Activated T-helper 17 cell treated with anti-CD3 and anti-CD28 coated beads, Interleukin-2, amount 50 U/mL, for 72 hours (primary cell): ENCODE results near the gene CDK14. TPM values are rescaled to one million over a fixed set of nuclear protein-coding genes. Genes with fewer than 3 reads are reported as not detected.

Experiments used
- ATAC-seq: fragments of 150-1000 bp; cut with Tn5 transposase; replicated peaks from 2 replicates; pipeline ENCODE4 v1.10.0; 2021; ENCODE audit warnings: mild to moderate bottlenecking, moderate library complexity
- H3K27ac Mint-ChIP-seq: one replicate; pipeline ENCODE4 v1.8.0; 2022; ENCODE audit warnings: mixed read lengths
- H3K27me3 Mint-ChIP-seq: one replicate; pipeline ENCODE4 v1.8.0; 2022; ENCODE audit warnings: mixed read lengths
- H3K36me3 Mint-ChIP-seq: one replicate; pipeline ENCODE4 v1.8.0; 2022; ENCODE audit warnings: low read depth, mild to moderate bottlenecking, mixed read lengths
- H3K4me1 Mint-ChIP-seq: one replicate; pipeline ENCODE4 v1.8.0; 2022; ENCODE audit warnings: mixed read lengths
- H3K4me3 Mint-ChIP-seq: one replicate; pipeline ENCODE4 v1.8.0; 2022; ENCODE audit warnings: mild to moderate bottlenecking, mixed read lengths
- H3K9me3 Mint-ChIP-seq: one replicate; pipeline ENCODE4 v1.8.0; 2022; ENCODE audit warnings: mixed read lengths
- total RNA-seq, 2 donors: library from RNA; stranded (reverse); gene quantifications; one replicate each; pipeline ENCODE4 v1.2.3, GENCODE V29; 2022

Gene CDK14
- total RNA-seq, 2 donors from 2014 or later = 0.04 to 1.4 TPM

DNA sequence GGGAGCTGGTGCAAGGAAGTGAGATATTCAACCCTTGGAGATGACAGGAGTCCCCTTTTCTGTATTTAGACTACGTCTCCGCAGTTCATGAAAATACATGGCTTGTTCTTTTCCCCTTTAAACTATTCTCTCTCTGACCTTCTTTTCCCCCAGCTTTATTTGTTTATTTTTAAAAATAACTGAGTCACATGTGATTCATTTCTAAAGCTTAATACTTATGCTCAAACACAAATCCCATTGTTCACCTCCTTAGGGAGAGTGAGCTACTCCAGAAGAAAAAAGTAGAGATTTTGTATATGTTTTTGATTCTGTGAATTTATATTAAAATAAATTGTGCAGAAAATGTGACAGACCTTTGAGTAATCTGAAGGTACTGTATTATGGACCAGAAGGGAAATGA, 632.2 kb downstream of the CDK14 start:
- no peak overlapping the region for H3K4me3 Mint-ChIP-seq
- H3K9me3 Mint-ChIP-seq = no peaks in the 10 kb centered on the region
- H3K27ac Mint-ChIP-seq = no peak overlapping the region

DNA sequence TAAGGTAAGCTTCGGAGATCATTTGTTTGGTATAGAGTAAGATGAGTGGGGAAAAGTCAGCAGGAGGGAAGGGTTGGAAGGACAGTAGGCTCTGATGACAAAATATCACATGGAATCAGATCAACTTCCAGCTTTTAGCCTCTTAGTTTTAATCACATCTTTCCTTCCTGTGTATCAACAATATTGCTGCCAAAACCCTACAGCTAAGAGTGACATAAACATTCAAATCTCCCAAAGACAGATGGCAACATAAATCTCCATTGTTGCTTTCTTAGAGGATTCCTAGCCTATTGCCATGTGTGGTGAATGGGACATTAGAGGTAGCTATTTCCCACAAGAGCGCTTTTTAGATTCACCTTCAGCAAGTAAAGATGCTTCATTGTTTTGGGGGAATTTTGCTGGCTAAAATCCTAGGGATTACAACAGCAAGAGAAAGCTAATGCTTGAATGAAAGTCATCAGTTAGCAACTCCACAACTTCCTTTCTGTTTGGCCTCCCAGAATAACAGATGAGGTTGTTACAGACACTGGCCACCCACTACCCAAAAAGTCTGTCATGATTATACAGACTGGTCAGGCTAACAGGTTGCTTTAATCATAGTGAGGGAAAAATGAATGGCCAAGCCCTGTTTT, 632.9 kb downstream of the CDK14 start:
- Mint-ChIP-seq H3K4me1 (no peaks in the 10 kb centered on the region), H3K9me3 (no peaks in the 10 kb centered on the region), H3K4me3 (no peak overlapping the region), H3K27me3 (peaks cover 4% of the 10 kb centered on the region), H3K36me3 (no peaks in the 10 kb centered on the region), H3K27ac (no peak overlapping the region)
- ATAC-seq = no peak

More for the DNA sequence above, 632.2 kb downstream of the CDK14 start:
- Mint-ChIP-seq H3K36me3 (no peaks in the 10 kb centered on the region), H3K27me3 (peaks cover 2% of the 10 kb centered on the region), H3K4me1 (no peaks in the 10 kb centered on the region)
- no peak for ATAC-seq

- Mint-ChIP-seq H3K4me3 (no peak overlapping the region), H3K27me3 (peaks cover 4% of the 10 kb centered on the region), H3K4me1 (no peaks in the 10 kb centered on the region), H3K27ac (no peak overlapping the region), H3K9me3 (no peaks in the 10 kb centered on the region), H3K36me3 (no peaks in the 10 kb centered on the region)
- ATAC-seq = no peak
Measured at GRCh38 chr7:91230100-91230499, 634.0 kb downstream of the CDK14 start.

DNA sequence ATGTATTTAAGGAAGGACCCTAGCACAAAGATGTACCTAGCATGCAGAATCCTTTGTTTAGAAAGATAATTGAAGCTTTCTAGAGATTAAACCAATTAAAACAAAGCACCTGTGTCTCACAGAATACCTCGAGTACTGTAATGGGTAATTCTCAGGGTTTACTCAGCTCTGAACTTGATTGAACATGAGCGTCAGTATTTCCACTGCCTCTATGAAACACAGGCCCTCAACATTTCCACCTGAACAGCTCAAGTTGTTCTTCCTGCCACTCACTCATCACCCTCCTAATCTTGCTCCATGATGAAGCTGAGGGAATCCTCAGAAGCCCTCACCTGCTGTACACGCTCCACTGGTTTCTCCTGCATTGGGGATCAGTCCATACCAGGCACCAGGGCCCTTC, 634.4 kb downstream of the CDK14 start:
- Mint-ChIP-seq H3K36me3 (no peaks in the 10 kb centered on the region), H3K4me1 (no peaks in the 10 kb centered on the region), H3K27ac (no peak overlapping the region), H3K9me3 (no peaks in the 10 kb centered on the region), H3K27me3 (peaks cover 4% of the 10 kb centered on the region), H3K4me3 (no peak overlapping the region)
- ATAC-seq = no peak

DNA sequence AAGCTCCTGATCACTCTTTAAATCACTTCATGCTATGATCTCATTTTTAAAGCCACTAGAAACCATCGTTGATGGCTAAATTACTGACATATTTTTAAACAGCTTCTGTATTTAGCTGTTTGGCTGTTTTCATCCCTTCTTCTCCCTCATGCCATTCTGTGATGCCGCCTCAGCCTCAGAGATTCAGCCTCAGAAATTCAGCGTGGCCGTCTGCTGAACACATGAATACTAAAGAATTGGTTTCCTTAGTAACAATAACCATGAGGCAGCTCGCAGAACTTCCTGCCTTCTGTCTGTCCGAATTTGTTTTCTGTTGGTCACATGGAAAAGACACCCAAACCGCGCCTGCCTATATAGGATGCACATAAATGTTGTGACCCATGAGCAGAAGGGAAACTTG, 637.1 kb downstream of the CDK14 start:
- no peak overlapping the region for H3K4me3 Mint-ChIP-seq
- H3K36me3 Mint-ChIP-seq = no peaks in the 10 kb centered on the region
- peaks cover 4% of the 10 kb centered on the region for H3K27me3 Mint-ChIP-seq
- H3K9me3 Mint-ChIP-seq = no peaks in the 10 kb centered on the region
- ATAC-seq = no peak
- H3K4me1 Mint-ChIP-seq = no peaks in the 10 kb centered on the region
- no peak overlapping the region for H3K27ac Mint-ChIP-seq

- peaks cover 4% of the 10 kb centered on the region for H3K27me3 Mint-ChIP-seq
- H3K36me3 Mint-ChIP-seq = no peaks in the 10 kb centered on the region
- no peak overlapping the region for H3K4me3 Mint-ChIP-seq
- H3K27ac Mint-ChIP-seq = no peak overlapping the region
- H3K4me1 Mint-ChIP-seq = no peaks in the 10 kb centered on the region
- no peaks in the 10 kb centered on the region for H3K9me3 Mint-ChIP-seq
- no peak for ATAC-seq
Measured at GRCh38 chr7:91235211-91235832, 639.2 kb downstream of the CDK14 start.

- H3K4me1 Mint-ChIP-seq = no peaks in the 10 kb centered on the region
- H3K27ac Mint-ChIP-seq = no peak overlapping the region
- no peaks in the 10 kb centered on the region for H3K9me3 Mint-ChIP-seq
- ATAC-seq = no peak
- no peak overlapping the region for H3K4me3 Mint-ChIP-seq
- no peaks in the 10 kb centered on the region for H3K36me3 Mint-ChIP-seq
- peaks cover 3% of the 10 kb centered on the region for H3K27me3 Mint-ChIP-seq
Measured at GRCh38 chr7:91239171-91239604, 643.1 kb downstream of the CDK14 start.

GRCh38 chr7:91239772-91240171, 643.7 kb downstream of the CDK14 start:
- peaks cover 3% of the 10 kb centered on the region for H3K27me3 Mint-ChIP-seq
- no peaks in the 10 kb centered on the region for H3K9me3 Mint-ChIP-seq
- no peak overlapping the region for H3K4me3 Mint-ChIP-seq
- H3K27ac Mint-ChIP-seq = no peak overlapping the region
- H3K4me1 Mint-ChIP-seq = no peaks in the 10 kb centered on the region
- no peaks in the 10 kb centered on the region for H3K36me3 Mint-ChIP-seq
- ATAC-seq = no peak

- Mint-ChIP-seq H3K4me1 (no peaks in the 10 kb centered on the region), H3K4me3 (no peak overlapping the region), H3K9me3 (no peaks in the 10 kb centered on the region), H3K27me3 (peaks cover 3% of the 10 kb centered on the region), H3K36me3 (no peaks in the 10 kb centered on the region), H3K27ac (no peak overlapping the region)
- ATAC-seq = no peak
Measured at GRCh38 chr7:91240376-91240941, 644.3 kb downstream of the CDK14 start.

GRCh38 chr7:91242097-91242844, 646.1 kb downstream of the CDK14 start:
- H3K27me3 Mint-ChIP-seq = peaks cover 3% of the 10 kb centered on the region
- no peaks in the 10 kb centered on the region for H3K9me3 Mint-ChIP-seq
- no peak for ATAC-seq
- no peaks in the 10 kb centered on the region for H3K4me1 Mint-ChIP-seq
- no peaks in the 10 kb centered on the region for H3K36me3 Mint-ChIP-seq
- H3K4me3 Mint-ChIP-seq = no peak overlapping the region
- H3K27ac Mint-ChIP-seq = no peak overlapping the region

DNA sequence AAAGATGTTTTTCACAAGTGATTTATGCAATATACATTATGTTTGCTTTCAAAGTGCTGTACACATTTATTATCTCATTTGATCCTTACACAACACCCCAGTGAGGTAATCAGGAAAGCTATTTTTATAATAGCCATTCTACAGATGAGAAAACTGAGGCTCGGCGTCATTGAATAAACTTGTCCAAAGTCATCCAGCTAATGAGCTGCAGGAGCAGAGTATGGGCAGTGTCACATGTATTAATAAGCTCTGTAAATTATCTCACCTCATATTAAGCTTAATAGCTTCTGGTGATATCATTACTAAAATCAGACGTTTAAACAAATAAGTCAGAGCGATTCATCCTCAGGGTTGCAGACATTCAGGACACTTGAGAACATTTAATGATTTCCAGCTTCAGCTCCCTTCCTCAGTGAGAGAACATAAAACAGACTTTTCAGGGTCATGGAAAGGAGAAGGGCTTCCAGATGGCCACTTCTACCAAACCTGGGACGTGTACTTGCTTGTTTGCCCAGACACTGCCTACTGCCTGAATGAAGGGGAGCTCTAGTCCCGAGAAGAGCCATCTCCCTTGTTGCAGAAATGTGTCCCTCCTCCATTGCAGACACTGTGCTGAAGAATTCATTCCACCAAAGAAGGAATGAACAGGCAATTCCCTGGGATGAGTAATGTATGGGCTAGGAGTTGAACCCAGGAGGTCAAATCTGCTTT, 647.6 kb downstream of the CDK14 start:
- Mint-ChIP-seq H3K9me3 (no peaks in the 10 kb centered on the region), H3K27ac (no peak overlapping the region), H3K27me3 (peaks cover 3% of the 10 kb centered on the region), H3K36me3 (no peaks in the 10 kb centered on the region), H3K4me1 (no peaks in the 10 kb centered on the region), H3K4me3 (no peak overlapping the region)
- ATAC-seq = no peak

- no peaks in the 10 kb centered on the region for H3K27me3 Mint-ChIP-seq
- H3K27ac Mint-ChIP-seq = no peak overlapping the region
- no peak for ATAC-seq
- H3K4me3 Mint-ChIP-seq = no peak overlapping the region
- H3K9me3 Mint-ChIP-seq = no peaks in the 10 kb centered on the region
- H3K36me3 Mint-ChIP-seq = no peaks in the 10 kb centered on the region
- H3K4me1 Mint-ChIP-seq = no peaks in the 10 kb centered on the region
Measured at GRCh38 chr7:91247500-91247899, 651.4 kb downstream of the CDK14 start.

GRCh38 chr7:91248996-91249395, 652.9 kb downstream of the CDK14 start:
- H3K27ac Mint-ChIP-seq = no peak overlapping the region
- ATAC-seq = no peak
- H3K36me3 Mint-ChIP-seq = no peaks in the 10 kb centered on the region
- no peaks in the 10 kb centered on the region for H3K27me3 Mint-ChIP-seq
- H3K4me3 Mint-ChIP-seq = no peak overlapping the region
- H3K9me3 Mint-ChIP-seq = no peaks in the 10 kb centered on the region
- no peaks in the 10 kb centered on the region for H3K4me1 Mint-ChIP-seq

DNA sequence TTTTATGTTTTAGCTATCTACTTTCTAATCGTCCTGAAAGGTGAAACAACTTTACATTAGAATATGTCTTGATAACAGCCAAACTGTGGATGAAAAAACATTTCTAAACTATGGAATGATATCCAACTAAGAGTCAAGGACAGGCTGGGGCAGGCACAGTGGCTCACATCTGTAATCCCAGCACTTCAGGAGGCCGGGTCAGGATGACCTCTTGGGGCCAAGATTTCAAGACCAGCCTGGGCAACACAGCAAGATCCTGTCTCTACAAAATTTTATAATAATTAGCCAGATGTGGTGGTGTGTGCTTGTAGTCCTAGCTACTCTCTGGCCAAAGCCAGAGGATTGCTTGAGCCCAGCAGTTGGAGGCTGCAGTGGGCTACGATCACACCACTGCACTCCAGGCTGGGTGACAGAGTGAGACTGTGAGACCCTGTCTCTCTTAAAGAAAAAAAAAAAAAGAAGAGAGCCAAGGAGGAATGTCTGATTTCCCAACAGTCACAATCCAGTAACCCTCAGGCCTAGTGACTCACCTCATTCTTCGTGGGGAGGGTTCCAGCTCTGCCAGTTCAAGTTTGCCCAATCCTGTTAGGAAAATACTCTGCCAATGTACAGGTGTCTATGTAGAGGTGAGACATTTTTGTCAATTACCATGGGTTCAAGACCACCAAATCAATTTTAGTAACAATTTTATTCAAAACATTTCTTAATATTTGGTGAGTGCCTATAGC, 653.5 kb downstream of the CDK14 start:
- Mint-ChIP-seq H3K4me3 (no peak overlapping the region), H3K36me3 (no peaks in the 10 kb centered on the region), H3K27me3 (no peaks in the 10 kb centered on the region), H3K4me1 (no peaks in the 10 kb centered on the region), H3K27ac (no peak overlapping the region), H3K9me3 (no peaks in the 10 kb centered on the region)
- ATAC-seq = no peak
